AG04449 (cell line): Measurements from ENCODE around the gene PAH.

Source experiments
- CTCF ChIA-PET: fragments of 350-600 bp; formaldehyde crosslinking; extraction: SDS; loops from one replicate; lab custom pipeline; 2021; ENCODE audit warnings: antibody characterized with exemption; lab: Yijun Ruan, JAX
- POLR2A ChIA-PET: fragments of 400-600, 350-600 bp; formaldehyde crosslinking; extraction: SDS; loops from one replicate; lab custom pipeline; 2020; ENCODE audit warnings: antibody characterized with exemption, inconsistent platforms; lab: Yijun Ruan, JAX
- DNase-seq: peaks from one replicate; pipeline ENCODE4 v3.0.0-alpha.2; 2010; ENCODE audit warnings: low read depth, low spot score
- H3K4me3 ChIP-seq: 2 replicates; pipeline ENCODE4 v1.5.1; 2011; ENCODE audit warnings: low read depth, mild to moderate bottlenecking, control low read depth, low read length
- TF ChIP-seq, protein P1 (sequence below): IDR thresholded peaks from one replicate; pipeline ENCODE4 v1.5.1; 2011; ENCODE audit warnings: mild to moderate bottlenecking, moderate library complexity, low read length, control low read depth, inconsistent platforms; ENCODE audit not compliant: insufficient read depth; ENCODE audit errors: missing control alignments

PAH gene

DNA sequence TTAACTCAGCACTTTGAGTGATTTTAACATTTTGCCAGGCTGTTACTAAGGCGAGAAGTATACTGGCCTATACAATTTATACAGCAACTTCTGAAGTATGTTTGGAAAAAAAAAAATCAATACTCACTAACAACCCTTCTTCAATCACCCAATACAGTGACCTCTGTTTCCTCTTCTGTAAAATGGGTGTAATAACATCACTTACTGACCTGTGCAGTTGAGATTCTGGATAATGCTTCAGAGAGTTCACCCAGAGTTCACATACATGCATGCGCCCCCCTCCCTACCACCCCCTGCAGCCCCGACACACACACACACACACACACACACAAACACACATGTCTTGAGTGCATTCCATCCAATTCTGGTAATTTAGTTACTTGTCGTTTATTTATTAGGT is 9.1 kb downstream of the PAH start:
- POLR2A ChIA-PET: no interaction called here
- TF ChIP-seq, protein P1, sequence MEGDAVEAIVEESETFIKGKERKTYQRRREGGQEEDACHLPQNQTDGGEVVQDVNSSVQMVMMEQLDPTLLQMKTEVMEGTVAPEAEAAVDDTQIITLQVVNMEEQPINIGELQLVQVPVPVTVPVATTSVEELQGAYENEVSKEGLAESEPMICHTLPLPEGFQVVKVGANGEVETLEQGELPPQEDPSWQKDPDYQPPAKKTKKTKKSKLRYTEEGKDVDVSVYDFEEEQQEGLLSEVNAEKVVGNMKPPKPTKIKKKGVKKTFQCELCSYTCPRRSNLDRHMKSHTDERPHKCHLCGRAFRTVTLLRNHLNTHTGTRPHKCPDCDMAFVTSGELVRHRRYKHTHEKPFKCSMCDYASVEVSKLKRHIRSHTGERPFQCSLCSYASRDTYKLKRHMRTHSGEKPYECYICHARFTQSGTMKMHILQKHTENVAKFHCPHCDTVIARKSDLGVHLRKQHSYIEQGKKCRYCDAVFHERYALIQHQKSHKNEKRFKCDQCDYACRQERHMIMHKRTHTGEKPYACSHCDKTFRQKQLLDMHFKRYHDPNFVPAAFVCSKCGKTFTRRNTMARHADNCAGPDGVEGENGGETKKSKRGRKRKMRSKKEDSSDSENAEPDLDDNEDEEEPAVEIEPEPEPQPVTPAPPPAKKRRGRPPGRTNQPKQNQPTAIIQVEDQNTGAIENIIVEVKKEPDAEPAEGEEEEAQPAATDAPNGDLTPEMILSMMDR: no peak
- CTCF ChIA-PET: interaction anchor here (1.1 kb wide), 1 partner anchor 25 kb away, joined by 3 read pairs; no protein-coding TSS in a partner anchor

DNA sequence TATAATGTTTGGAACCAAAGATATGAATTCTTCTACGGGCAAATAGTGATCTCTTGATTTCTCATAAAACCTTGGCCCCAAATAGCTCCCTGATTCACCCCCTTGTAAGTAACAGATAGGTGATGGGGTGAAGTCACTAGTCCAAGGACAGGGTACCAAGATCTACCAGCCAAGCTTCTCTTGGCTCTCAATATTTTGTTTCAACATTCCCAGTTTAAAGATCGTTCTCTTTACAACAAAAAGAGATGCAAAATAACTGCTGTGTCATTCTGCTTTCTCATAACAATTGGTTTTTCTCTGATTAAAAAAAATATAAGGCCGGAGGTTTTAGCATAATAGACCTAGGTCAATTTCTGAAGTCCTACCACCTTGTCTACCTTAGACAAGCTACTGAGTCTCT is 11.8 kb downstream of the PAH start:
- no peak overlapping the region for H3K4me3 ChIP-seq
- ChIA-PET POLR2A (no interaction called here), CTCF (no interaction called here)
- DNase-seq: no peak
- TF ChIP-seq, protein P1: no peak

More for the DNA sequence above, 9.1 kb downstream of the PAH start:
- no peak for DNase-seq
- H3K4me3 ChIP-seq: no peak overlapping the region

DNA sequence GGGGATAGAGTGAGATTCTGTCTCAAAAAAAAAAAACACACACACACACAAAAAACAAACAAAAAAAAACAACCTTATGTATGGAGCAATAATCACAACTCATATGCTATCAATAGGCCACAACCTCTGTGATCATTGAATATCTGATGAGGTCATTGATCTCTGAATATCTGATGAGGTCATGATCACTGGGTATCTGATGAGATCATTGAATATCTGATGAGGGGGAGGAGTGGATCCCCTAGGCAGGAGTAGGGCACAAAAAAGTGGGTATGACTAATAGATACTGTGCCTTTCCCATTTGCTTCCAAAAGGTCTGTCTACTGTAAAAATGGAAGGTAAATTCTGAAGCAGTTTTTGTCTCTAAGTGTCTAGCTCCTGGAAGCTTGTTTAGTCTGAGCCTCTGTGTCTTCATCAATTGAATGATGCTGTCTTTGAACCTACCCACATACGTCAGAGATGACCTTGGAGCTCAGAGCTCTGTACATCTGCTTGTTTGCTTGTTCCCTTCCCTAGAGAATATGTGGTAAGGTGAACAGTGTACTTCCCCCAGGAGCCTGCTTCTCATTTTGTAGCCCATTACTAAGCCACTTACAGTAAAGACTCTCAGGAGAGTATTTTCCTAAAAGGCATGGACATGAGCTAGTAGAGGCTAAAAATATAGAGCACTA is 13.6 kb downstream of the PAH start:
- ChIA-PET CTCF (interaction anchor here (1.2 kb wide), 1 partner anchor 645 kb away, joined by 6 read pairs; no protein-coding TSS in a partner anchor), POLR2A (no interaction called here)
- H3K4me3 ChIP-seq: no peak overlapping the region
- TF ChIP-seq, protein P1: no peak
- DNase-seq: no peak

DNA sequence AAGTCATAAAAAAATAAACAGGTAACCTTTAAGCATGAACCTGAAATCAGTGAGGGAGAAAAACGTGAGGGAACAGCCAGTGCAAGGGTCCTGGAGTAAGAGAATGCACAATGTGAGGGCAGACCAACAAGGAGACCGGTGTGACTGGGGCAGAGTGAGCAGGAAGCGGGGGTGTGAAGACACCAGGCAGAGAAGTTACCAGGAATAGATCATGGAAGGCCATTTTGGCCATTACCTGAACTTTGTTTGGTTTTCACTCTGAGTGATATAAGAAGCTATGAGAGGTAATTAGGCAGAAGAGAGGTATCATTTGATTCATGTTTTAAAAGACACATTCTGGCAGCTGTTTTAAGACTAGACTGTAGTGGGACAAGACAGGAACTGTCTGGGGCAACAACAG is 15.0 kb downstream of the PAH start:
- ChIA-PET CTCF (interaction anchor here (1.3 kb wide), 1 partner anchor 10 kb away, joined by 3 read pairs; no protein-coding TSS in a partner anchor), POLR2A (no interaction called here)
- DNase-seq: no peak
- H3K4me3 ChIP-seq: no peak overlapping the region
- TF ChIP-seq, protein P1: no peak

DNA sequence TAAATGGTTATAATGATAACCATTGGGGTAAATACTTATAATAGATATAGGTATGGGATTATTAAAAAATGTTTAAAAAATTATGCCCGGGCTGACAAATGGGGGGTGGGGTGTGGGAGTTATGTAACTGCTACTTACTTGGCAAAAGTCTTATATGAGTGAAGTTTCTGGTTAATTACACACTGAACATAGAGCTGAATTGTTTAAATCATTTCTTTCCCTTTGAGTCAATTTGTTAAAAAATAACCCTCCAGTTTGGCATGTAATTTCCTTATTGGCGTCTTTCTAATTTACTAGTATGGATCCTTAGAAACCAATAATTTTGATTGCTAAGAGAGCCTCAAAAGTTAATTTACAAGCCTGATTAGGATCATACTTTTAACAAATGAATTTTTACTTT is 16.7 kb downstream of the PAH start:
- CTCF ChIA-PET: no interaction called here
- no peak overlapping the region for H3K4me3 ChIP-seq
- TF ChIP-seq, protein P1: no peak

DNA sequence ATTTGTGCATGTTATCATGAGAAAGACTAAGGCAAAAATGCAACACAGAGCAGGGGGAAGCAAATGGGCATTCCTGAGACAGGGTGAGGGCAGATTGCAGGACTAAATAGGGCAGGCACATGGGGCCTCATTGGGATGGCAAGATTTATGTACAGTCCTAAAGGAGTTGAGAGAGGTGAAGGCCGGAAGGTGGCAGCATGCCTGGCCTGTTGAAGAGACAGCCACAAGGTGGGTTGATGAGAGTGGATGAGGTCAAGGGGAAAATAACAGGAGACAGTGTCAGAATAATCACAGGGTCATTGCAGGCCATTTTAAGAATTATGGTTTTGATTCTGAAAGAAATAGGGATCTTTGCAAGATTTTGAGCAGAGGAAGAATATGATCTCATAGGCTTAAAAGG is 21.0 kb downstream of the PAH start:
- H3K4me3 ChIP-seq: no peak overlapping the region
- no peak for DNase-seq
- CTCF ChIA-PET: no interaction called here
- TF ChIP-seq, protein P1: no peak
- POLR2A ChIA-PET: no interaction called here

More for the DNA sequence above, 16.7 kb downstream of the PAH start:
- POLR2A ChIA-PET: no interaction called here
- no peak for DNase-seq
